K562 (cell line): ENCODE measurements around the gene ERVH48-1.

Source experiments
- NFRKB ChIP-seq: fragments of 450-650 bp; IDR thresholded peaks from 2 replicates; pipeline ENCODE4 v1.6.1; 2016; ENCODE audit warnings: low read depth
- SREBF2 ChIP-seq: sonication (generic); formaldehyde crosslinking; IDR thresholded peaks from 2 replicates; pipeline ENCODE4 v1.4.0; 2020; ENCODE audit warnings: mild to moderate bottlenecking, missing genetic modification reagents
- ZKSCAN8 ChIP-seq: fragments of 200-800 bp; sonication (Bioruptor generic); IDR thresholded peaks from 2 replicates; pipeline ENCODE4 v1.6.1; 2016; ENCODE audit warnings: missing genetic modification characterization, missing compliant biosample characterization

DNA sequence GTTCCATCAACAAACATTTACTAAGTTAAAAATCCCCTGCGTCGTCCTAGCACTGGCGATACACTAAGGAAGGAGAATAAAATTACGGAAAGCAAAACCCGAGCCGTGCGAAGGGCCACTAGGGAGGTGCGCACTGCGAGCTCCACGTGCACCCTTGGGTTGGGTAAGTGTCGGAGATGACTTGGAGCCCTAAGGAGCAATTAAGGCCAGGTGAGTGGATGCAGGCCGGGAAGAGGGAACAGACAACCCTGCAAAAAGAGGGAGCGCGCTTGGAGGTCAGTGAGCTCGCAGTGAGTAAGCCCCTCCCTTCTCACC lies 46.8 kb downstream of the ERVH48-1 start:
- TF ChIP-seq SREBF2 (CRISPR knock-in tag) (no peak), NFRKB (no peak), ZKSCAN8 (CRISPR knock-in tag) (no peak)
